K562 (cell line): ENCODE measurements around the gene MIDN. TPM values are rescaled to one million over a fixed set of nuclear protein-coding genes. Genes with fewer than 3 reads are reported as not detected.

Experiments used
- ATAC-seq: fragments of 200-7000 bp; cut with Tn5 transposase; 3 replicates; pipeline ENCODE4 v1.9.1; 2020; ENCODE audit warnings: moderate library complexity
- BruUV-seq: library from RNA; stranded (reverse); fragments of 400-500 nt; replicated peaks from 2 replicates; lab custom pipeline; 2021; lab: Mats Ljungman, UMichigan
- CTCF ChIA-PET: fragments of 300-600 bp; formaldehyde crosslinking; extraction: SDS; loops from one replicate; lab custom pipeline; 2021; ENCODE audit warnings: low intra/inter-chr PET ratio; lab: Yijun Ruan, JAX
- POLR2A ChIA-PET: fragments of 300-600, 350-650 bp; sonication (Branson Sonifier 250); formaldehyde crosslinking; extraction: SDS; loops from one replicate; lab custom pipeline; 2021; ENCODE audit warnings: antibody characterized with exemption, inconsistent platforms; lab: Yijun Ruan, JAX
- DNase-seq, 4 experiments: peaks; one replicate each; pipeline versions ENCODE4 v3.0.0 to v3.0.0-alpha.2; 2011 to 2018; ENCODE audit warnings: low spot score in 3 of 4, mixed read lengths in 3 of 4; ENCODE audit errors: extremely low read depth in 1 of 4
- FAIRE-seq: peaks from 2 replicates; lab custom pipeline; 2011; peaks lifted over from hg19 to GRCh38; lab: Jason Lieb, UNC
- H2AFZ ChIP-seq: 2 replicates; pipeline ENCODE4 v1.6.0; 2011; ENCODE audit warnings: low read depth, low read length, control low read depth, inconsistent platforms
- H3K27ac ChIP-seq: fragments of 200-600 bp; 3 replicates; pipeline ENCODE4 v1.8.0; 2011; ENCODE audit warnings: low read depth, mild to moderate bottlenecking, control low read depth, inconsistent platforms, low read length, moderate library complexity, mixed read lengths; ENCODE audit errors: extremely low read depth
- H3K27me3 ChIP-seq, 2 experiments: fragments of 300-600 bp in 1 of 2; 2 replicates in 1 of 2; 3 replicates in 1 of 2; pipeline versions ENCODE4 v1.6.0 to v1.8.0; 2011; ENCODE audit warnings: inconsistent platforms in 2 of 2, low read length in 2 of 2, mild to moderate bottlenecking in 1 of 2, mixed read lengths in 1 of 2, moderate library complexity in 1 of 2; ENCODE audit not compliant: control insufficient read depth in 2 of 2, insufficient read depth in 2 of 2
- H3K36me3 ChIP-seq: fragments of 300-600 bp; 3 replicates; pipeline ENCODE4 v1.8.0; 2011; ENCODE audit warnings: mild to moderate bottlenecking, low read length, inconsistent platforms; ENCODE audit not compliant: control insufficient read depth, insufficient read depth
- H3K4me1 ChIP-seq, 2 experiments: fragments of 200-600 bp in 1 of 2; replicated peaks in 1 of 2; 2 replicates in 1 of 2; 3 replicates in 1 of 2; pipeline versions ENCODE4 v1.5.1 to v1.8.0; 2011; ENCODE audit warnings: inconsistent platforms in 2 of 2, low read length in 2 of 2, mild to moderate bottlenecking in 1 of 2, mixed read lengths in 1 of 2, moderate library complexity in 1 of 2; ENCODE audit not compliant: control insufficient read depth in 2 of 2, insufficient read depth in 2 of 2
- H3K4me2 ChIP-seq: 2 replicates; pipeline ENCODE4 v1.6.1; 2011; ENCODE audit warnings: low read length, control low read depth, inconsistent platforms, mixed read lengths; ENCODE audit not compliant: insufficient read depth
- H3K4me3 ChIP-seq: fragments of 200-600 bp; sonication (generic), shearing (Covaris generic); 2 replicates; pipeline ENCODE4 v1.5.1; 2016; ENCODE audit warnings: control low read depth, inconsistent platforms
- H3K79me2 ChIP-seq: fragments of 200-600 bp; 3 replicates; pipeline ENCODE4 v1.8.0; 2011; ENCODE audit warnings: low read length, inconsistent platforms; ENCODE audit not compliant: control insufficient read depth, insufficient read depth
- H3K9ac ChIP-seq, 2 experiments: 2 replicates each; pipeline versions ENCODE4 v1.6.0 to v1.6.1; 2011; ENCODE audit warnings: low read depth in 2 of 2, low read length in 2 of 2, control low read depth in 1 of 2, inconsistent platforms in 1 of 2, mild to moderate bottlenecking in 1 of 2, mixed read lengths in 1 of 2; ENCODE audit not compliant: insufficient read depth in 1 of 2
- H3K9me1 ChIP-seq: one replicate; pipeline ENCODE4 v1.6.0; 2011; ENCODE audit warnings: inconsistent platforms, mild to moderate bottlenecking, low read length, moderate library complexity; ENCODE audit not compliant: control insufficient read depth, insufficient read depth
- H3K9me3 ChIP-seq: replicated peaks from 2 replicates; pipeline ENCODE4 v1.5.1; 2011; ENCODE audit warnings: low read depth, low read length, inconsistent platforms; ENCODE audit not compliant: control insufficient read depth, insufficient read depth
- H4K20me1 ChIP-seq: replicated peaks from 2 replicates; pipeline ENCODE4 v1.6.1; 2011; ENCODE audit warnings: low read length, inconsistent platforms, mixed read lengths; ENCODE audit not compliant: control insufficient read depth, insufficient read depth
- CSDE1 ChIP-seq, 2 experiments: fragments of 450-650 bp; IDR thresholded peaks; 2 replicates each; pipeline ENCODE4 v1.6.1; 2016; ENCODE audit warnings: mild to moderate bottlenecking in 1 of 2
- FIP1L1 ChIP-seq: fragments of 200-400 bp; formaldehyde crosslinking; IDR thresholded peaks from 2 replicates; pipeline ENCODE4 v1.6.1; 2018; ENCODE audit warnings: mild to moderate bottlenecking, low read depth, low read length; ENCODE audit not compliant: poor library complexity, severe bottlenecking
- HEY1 ChIP-seq: fragments of 250-450 bp; sonication (Bioruptor Pico); IDR thresholded peaks from 2 replicates; pipeline ENCODE4 v1.5.0; 2020; ENCODE audit warnings: mild to moderate bottlenecking, moderate library complexity, borderline replicate concordance
- HNRNPL ChIP-seq: fragments of 200-400 bp; formaldehyde crosslinking; IDR thresholded peaks from 2 replicates; pipeline ENCODE4 v1.6.1; 2017; ENCODE audit warnings: low read depth, mild to moderate bottlenecking, low read length
- KAT7 ChIP-seq: sonication (generic); formaldehyde crosslinking; IDR thresholded peaks from 2 replicates; pipeline ENCODE4 v1.8.0; 2022; ENCODE audit warnings: missing genetic modification reagents, mild to moderate bottlenecking, borderline replicate concordance
- MTA3 ChIP-seq: fragments of 450-650 bp; formaldehyde crosslinking; IDR thresholded peaks from 2 replicates; pipeline ENCODE4 v1.6.1; 2017; ENCODE audit warnings: mild to moderate bottlenecking, borderline replicate concordance
- NFE2L1 ChIP-seq: fragments of 450-650 bp; IDR thresholded peaks from 2 replicates; pipeline ENCODE4 v1.6.1; 2016; ENCODE audit warnings: missing genetic modification characterization, low read depth, mild to moderate bottlenecking, missing compliant biosample characterization, moderate library complexity, borderline replicate concordance
- NFYB ChIP-seq: IDR thresholded peaks from 2 replicates; pipeline ENCODE4 v1.6.1; 2011; ENCODE audit warnings: mild to moderate bottlenecking, moderate library complexity; ENCODE audit not compliant: insufficient read length; ENCODE audit errors: extremely low read depth
- NR2C2 ChIP-seq, 2 experiments: fragments of 200-800 bp in 1 of 2; sonication (Bioruptor generic) in 1 of 2; sonication (generic) in 1 of 2; formaldehyde crosslinking in 1 of 2; IDR thresholded peaks; 2 replicates each; pipeline versions ENCODE4 v1.6.1 to v1.8.0; 2016 to 2022; ENCODE audit warnings: mild to moderate bottlenecking in 1 of 2, missing compliant biosample characterization in 1 of 2, missing genetic modification characterization in 1 of 2, missing genetic modification reagents in 1 of 2
- RFX1 ChIP-seq: fragments of 450-650 bp; IDR thresholded peaks from 2 replicates; pipeline ENCODE4 v1.6.1; 2016; ENCODE audit warnings: mild to moderate bottlenecking, moderate library complexity
- SLC30A9 ChIP-seq: fragments of 250-450 bp; sonication (Bioruptor Pico); IDR thresholded peaks from 2 replicates; pipeline ENCODE4 v1.8.0; 2022; ENCODE audit warnings: mild to moderate bottlenecking, moderate library complexity
- SMAD2 ChIP-seq: fragments of 150-350 bp; IDR thresholded peaks from 2 replicates; pipeline ENCODE4 v1.6.1; 2014; ENCODE audit warnings: low read depth, mild to moderate bottlenecking, low read length
- SMC3 ChIP-seq: conservative IDR thresholded peaks from 2 replicates; pipeline ENCODE4 v1.6.1; 2011; ENCODE audit warnings: low read depth, low read length, improper control_type of control experiment; ENCODE audit not compliant: insufficient read depth
- SNIP1 ChIP-seq: fragments of 450-650 bp; IDR thresholded peaks from 2 replicates; pipeline ENCODE4 v1.7.1; 2017; ENCODE audit warnings: low read depth, mild to moderate bottlenecking
- SP2 ChIP-seq: IDR thresholded peaks from 2 replicates; pipeline ENCODE4 v1.6.1; 2011; ENCODE audit warnings: mild to moderate bottlenecking, low read depth, low read length, moderate library complexity; ENCODE audit not compliant: poor library complexity, severe bottlenecking; ENCODE audit errors: extremely low read depth
- ZBTB8A ChIP-seq: fragments of 450-650 bp; IDR thresholded peaks from 2 replicates; pipeline ENCODE4 v1.6.1; 2018; ENCODE audit warnings: mild to moderate bottlenecking, moderate library complexity; ENCODE audit not compliant: partially characterized antibody
- ZNF224 ChIP-seq: sonication (generic); formaldehyde crosslinking; IDR thresholded peaks from 2 replicates; pipeline ENCODE4 v1.8.0; 2022; ENCODE audit warnings: mild to moderate bottlenecking, missing genetic modification reagents
- ZNF75A ChIP-seq: fragments of 450-650 bp; formaldehyde crosslinking; IDR thresholded peaks from 2 replicates; pipeline ENCODE4 v1.4.0; 2020; ENCODE audit warnings: mild to moderate bottlenecking
- WGBS: fragments of 100-300 bp; shearing (Covaris generic); methylation state at CpG from one replicate; pipeline ENCODE4 v1.1.6; 2016; ENCODE audit warnings: low coverage, mixed read lengths; ENCODE audit not compliant: insufficient coverage; ENCODE audit errors: missing lambda C conversion rate; 5-methylcytosine and 5-hydroxymethylcytosine counted together
- in situ Hi-C: fragments of 300-500 bp; cut with MboI; formaldehyde crosslinking; loops from 4 replicates; pipeline ENCODE4 v1.15.0; 2018; ENCODE audit warnings: inconsistent platforms, mixed read lengths
- intact Hi-C: fragments of 100-400 bp; cut with micrococcal nuclease; formaldehyde crosslinking; loops from 2 replicates; pipeline ENCODE4 v1.14.2; 2022
- polyA plus RNA-seq, 8 experiments: library from polyadenylated mRNA; depleted of rRNA in 4 of 8; stranded (reverse) in 5 of 8; unstranded in 3 of 8; fragments of >200 nt; fragmentation: Nextera tagmentation in 2 of 8; fragmentation: Illumina TruSeq in 1 of 8; extraction: Ambion mirVana in 2 of 8; extraction: Trizol in 1 of 8; gene quantifications; 2 replicates each; pipeline versions ENCODE4 v1.2.1 to v1.2.3, GENCODE V29; 2011 to 2014; ENCODE audit warnings: inconsistent platforms in 1 of 8, missing spikeins in 1 of 8
- total RNA-seq, 7 experiments: library from RNA; depleted of rRNA in 6 of 7; stranded (reverse); fragments of >200 nt in 6 of 7; fragmentation: Illumina TruSeq in 2 of 7; extraction: Trizol in 2 of 7; gene quantifications; 2 replicates each; pipeline versions ENCODE4 v1.2.1 to v1.2.3, GENCODE V29; 2011 to 2021; ENCODE audit warnings: low replicate concordance in 1 of 7
- TF ChIP-seq, protein P1 (sequence below): sonication (generic); formaldehyde crosslinking; IDR thresholded peaks from 2 replicates; pipeline ENCODE4 v1.9.0; 2022; ENCODE audit warnings: mild to moderate bottlenecking, missing genetic modification reagents
- TF ChIP-seq, protein P2 (sequence below), 2 experiments: fragments of 450-650 bp in 1 of 2; sonication (generic) in 1 of 2; formaldehyde crosslinking in 1 of 2; IDR thresholded peaks in 1 of 2; conservative IDR thresholded peaks in 1 of 2; 2 replicates each; pipeline versions ENCODE4 v1.6.1 to v1.8.1; 2016 to 2023; ENCODE audit warnings: mild to moderate bottlenecking in 2 of 2, moderate library complexity in 2 of 2, inconsistent platforms in 1 of 2, missing genetic modification reagents in 1 of 2

MIDN gene
- total and polyA plus RNA-seq, 9 of the 15 experiments (the other 6 are each of a cell fraction or from before 2014, with no cell fraction given) = 0.17 to 120 (median 10.1) TPM

DNA sequence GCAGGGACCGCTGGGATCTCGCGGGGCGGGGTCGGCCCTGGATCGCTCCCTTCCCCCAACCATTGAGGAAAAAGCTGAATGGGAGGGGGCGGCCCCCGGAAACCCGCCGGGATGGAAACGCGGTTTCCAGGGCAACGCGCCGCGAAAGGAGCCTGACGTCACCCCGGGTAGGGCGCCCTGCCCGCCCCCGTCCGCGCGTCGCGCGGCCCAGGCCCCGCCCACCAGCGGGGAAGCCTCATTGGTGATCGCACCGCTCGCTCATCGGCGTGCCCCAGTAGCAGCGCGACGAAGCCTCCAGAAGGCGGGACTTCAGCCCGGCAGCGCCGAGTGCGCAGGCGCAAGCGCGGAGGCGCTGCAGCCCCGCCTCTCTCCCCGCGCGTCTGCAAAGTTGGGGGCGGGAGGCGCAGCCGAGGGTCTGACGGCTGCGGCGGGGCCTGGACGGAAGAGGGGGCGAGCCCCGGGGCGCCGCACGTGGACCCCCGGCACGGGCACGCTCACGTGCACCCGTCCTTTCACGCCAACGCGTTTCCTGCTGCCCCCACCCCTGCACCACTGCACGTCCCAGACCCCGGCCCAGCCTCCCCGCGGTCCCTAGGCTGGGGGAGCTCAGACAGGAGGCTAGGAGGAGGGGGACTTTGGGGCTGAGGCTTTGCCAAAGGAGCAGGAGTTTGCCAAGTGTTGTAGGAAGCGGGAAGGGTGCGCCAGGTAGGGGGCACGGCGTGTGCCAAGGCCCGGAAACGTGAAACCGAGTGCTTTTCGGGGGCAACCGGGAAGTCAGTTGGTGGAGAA, 12.6 kb downstream of the MIDN start:
- BruUV-seq = no TSS peak
- H3K4me1 ChIP-seq = peaks cover 61 to 95% of the 10 kb centered on the region in 2 experiments
- H3K36me3 ChIP-seq = peaks cover 26% of the 10 kb centered on the region; the same call in 2 of the 3 replicates
- no peaks in the 10 kb centered on the region for H3K9me3 ChIP-seq
- 0 out of 2 replicates have a peak, but pooled peaks cover 7% of the 10 kb centered on the region for H4K20me1 ChIP-seq
- in situ Hi-C loops = no loop called here
- H2AFZ ChIP-seq = peak overlapping the region; percentile 52
- no peaks in the 10 kb centered on the region for H3K27me3 ChIP-seq
- H3K9me1 ChIP-seq = no peaks in the 10 kb centered on the region
- peaks cover 21% of the 10 kb centered on the region for H3K79me2 ChIP-seq
- 4% methylated on average over 50 of the region's 83 CpGs for WGBS
- H3K9ac ChIP-seq = peak overlapping the region; percentile 71 to 92
- peak overlapping the region; percentile 66 for H3K4me3 ChIP-seq
- ATAC-seq (peak; percentile 90), FAIRE-seq (peak; percentile 92), DNase-seq (peak; percentile 89 to 98 (median 93))
- intact Hi-C loops = no loop called here
- peak overlapping the region; percentile 84 for H3K4me2 ChIP-seq
- peak overlapping the region; percentile 83 for H3K27ac ChIP-seq
- POLR2A ChIA-PET = interaction anchor here (1.9 to 2.6 kb wide), 3 partner anchors 8 to 12 kb away, joined by 8 to 14 read pairs (median 9); partner anchors contain the start of gene CIRBP
- CTCF ChIA-PET = no interaction called here
- no peak for TF ChIP-seq SMAD2
- TF ChIP-seq ZBTB8A = no peak
- no peak for TF ChIP-seq NR2C2 (CRISPR knock-in tag; IDR thresholded peaks at IDR 0.05)
- TF ChIP-seq NR2C2 (tag; IDR thresholded peaks at IDR 0.05) = no peak
- no peak for TF ChIP-seq HNRNPL
- TF ChIP-seq, protein P1, sequence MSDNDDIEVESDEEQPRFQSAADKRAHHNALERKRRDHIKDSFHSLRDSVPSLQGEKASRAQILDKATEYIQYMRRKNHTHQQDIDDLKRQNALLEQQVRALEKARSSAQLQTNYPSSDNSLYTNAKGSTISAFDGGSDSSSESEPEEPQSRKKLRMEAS (CRISPR knock-in tag) = peak; percentile 63; the same call in 1 of the 2 replicates
- TF ChIP-seq CSDE1 (IDR thresholded peaks at IDR 0.05) = peak in 1 of 2 experiments; percentile 30; a peak in 1 of 4 replicates
- TF ChIP-seq SP2 = peak; percentile 88
- TF ChIP-seq SMC3 = no peak
- TF ChIP-seq NFE2L1 (tag) = no peak
- TF ChIP-seq SNIP1 = no peak
- TF ChIP-seq NFYB = peak; percentile 92
- TF ChIP-seq ZNF75A = no peak
- TF ChIP-seq ZNF224 (CRISPR knock-in tag) = no peak
- peak; percentile 93 for TF ChIP-seq RFX1
- TF ChIP-seq, protein P2, sequence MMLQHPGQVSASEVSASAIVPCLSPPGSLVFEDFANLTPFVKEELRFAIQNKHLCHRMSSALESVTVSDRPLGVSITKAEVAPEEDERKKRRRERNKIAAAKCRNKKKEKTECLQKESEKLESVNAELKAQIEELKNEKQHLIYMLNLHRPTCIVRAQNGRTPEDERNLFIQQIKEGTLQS (IDR thresholded peaks at IDR 0.05) = peak; percentile 91
- TF ChIP-seq, protein P2 (CRISPR knock-in tag; conservative IDR thresholded peaks at IDR 0.05) = no peak
- TF ChIP-seq SLC30A9 (CRISPR knock-in tag) = no peak
- TF ChIP-seq MTA3 = peak; percentile 19; the same call in 1 of the 2 replicates
- 0 out of 2 replicates have a peak, but pooled peaks have one; percentile 35 for TF ChIP-seq KAT7 (CRISPR knock-in tag)
- no peak for TF ChIP-seq HEY1 (CRISPR knock-in tag)
- no peak for TF ChIP-seq FIP1L1
